Measurements from ENCODE around the gene NACC1.
"Not testable (repeated sequence)": the region's sequence is repeated elsewhere in the genome, so short reads cannot be mapped to it uniquely, and the experiment has no call there.

NACC1 gene

GRCh38 chr19:13164343-13165161, 46.5 kb downstream of the NACC1 start:
- DNase-seq (ENCODE audit: low read depth in 3 of 3) = no peak

GRCh38 chr19:13165162-13165997, 47.3 kb downstream of the NACC1 start:
- no peak for DNase-seq (ENCODE audit: low read depth in 3 of 3)

- DNase-seq (ENCODE audit: low read depth in 3 of 3) = not testable (repeated sequence)
Observed at GRCh38 chr19:13166151-13166550, 48.1 kb downstream of the NACC1 start.

- DNase-seq (ENCODE audit: low read depth in 3 of 3) = no peak
Observed at GRCh38 chr19:13169769-13170168, 51.7 kb downstream of the NACC1 start.

- no peak for DNase-seq (ENCODE audit: low read depth in 3 of 3)
Observed at GRCh38 chr19:13171146-13171545, 53.1 kb downstream of the NACC1 start.

- DNase-seq (ENCODE audit: low read depth in 3 of 3) = peak; percentile 61 to 77 (median 70)
Observed at GRCh38 chr19:13172346-13173138, 54.5 kb downstream of the NACC1 start.

- DNase-seq (ENCODE audit: low read depth in 3 of 3) = no peak
Observed at GRCh38 chr19:13173139-13173737, 55.2 kb downstream of the NACC1 start.

GRCh38 chr19:13176345-13176744, 58.3 kb downstream of the NACC1 start:
- no peak for DNase-seq (ENCODE audit: low read depth in 3 of 3)

- DNase-seq (ENCODE audit: low read depth in 3 of 3) = not testable (repeated sequence)
Observed at GRCh38 chr19:13177584-13177983, 59.5 kb downstream of the NACC1 start.

GRCh38 chr19:13178291-13178690, 60.2 kb downstream of the NACC1 start:
- DNase-seq (ENCODE audit: low read depth in 3 of 3) = not testable (repeated sequence)

- DNase-seq (ENCODE audit: low read depth in 3 of 3) = no peak
Observed at GRCh38 chr19:13181747-13182388, 63.8 kb downstream of the NACC1 start.

- DNase-seq (ENCODE audit: low read depth in 3 of 3) = not testable (repeated sequence)
Observed at GRCh38 chr19:13184926-13185325, 66.9 kb downstream of the NACC1 start.

GRCh38 chr19:13185763-13186657, 67.9 kb downstream of the NACC1 start:
- not testable (repeated sequence) for DNase-seq (ENCODE audit: low read depth in 3 of 3)

- DNase-seq (ENCODE audit: low read depth in 3 of 3) = not testable (repeated sequence)
Observed at GRCh38 chr19:13186688-13187087, 68.6 kb downstream of the NACC1 start.

- no peak for DNase-seq (ENCODE audit: low read depth in 3 of 3)
Observed at GRCh38 chr19:13187419-13187818, 69.4 kb downstream of the NACC1 start.

- DNase-seq (ENCODE audit: low read depth in 3 of 3) = no peak
Observed at GRCh38 chr19:13189600-13189999, 71.5 kb downstream of the NACC1 start.
